Epithelial cell of proximal tubule (primary cell): Measurements from ENCODE around the gene CRYL1. TPM values are rescaled to one million over a fixed set of nuclear protein-coding genes. Genes with fewer than 3 reads are reported as not detected.

Source experiments
- DNase-seq: peaks from one replicate; pipeline ENCODE4 v3.0.0-alpha.2; 2011; ENCODE audit warnings: low read depth
- H3K4me3 ChIP-seq: 2 replicates; pipeline ENCODE4 v1.5.1; 2011; ENCODE audit warnings: low read depth, mild to moderate bottlenecking, low read length
- CTCF ChIP-seq: conservative IDR thresholded peaks from 2 replicates; pipeline ENCODE4 v1.5.1; 2012; ENCODE audit warnings: low read depth, mild to moderate bottlenecking, low read length
- total RNA-seq: library from RNA; depleted of rRNA; stranded (reverse); fragments of >200 nt; gene quantifications from 2 replicates; pipeline ENCODE4 v1.2.3, GENCODE V29; 2015

Gene CRYL1
- total RNA-seq, 1 donor from 2014 or later, result 41.3 TPM

DNA sequence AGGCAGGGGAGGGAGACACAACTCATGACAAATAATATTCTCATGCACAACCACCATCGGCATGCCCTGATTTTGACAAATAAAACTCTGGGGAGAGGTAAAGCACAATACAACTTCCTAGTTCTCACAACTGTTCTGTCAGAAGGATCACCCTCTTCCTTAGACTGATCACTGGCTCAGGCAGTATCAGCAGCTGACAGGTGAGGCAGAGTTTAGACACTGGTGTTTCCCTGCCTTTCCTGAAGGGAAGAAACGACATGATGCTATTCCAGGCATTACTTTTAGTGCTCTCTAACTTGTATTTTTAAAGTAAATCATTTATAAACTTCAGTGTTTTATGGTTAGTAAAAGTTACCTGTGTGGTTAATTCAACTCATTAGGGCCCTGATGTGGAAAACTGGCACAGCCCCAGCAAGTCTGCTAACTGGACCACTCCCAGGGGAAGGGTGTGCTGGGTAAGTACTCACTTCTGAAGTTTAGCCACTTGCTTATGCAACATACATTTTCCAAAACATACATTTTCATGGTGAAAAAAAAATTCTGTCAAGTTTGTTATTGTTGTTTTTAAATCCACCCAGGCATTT lies 82.8 kb downstream of the CRYL1 start:
- no peak for TF ChIP-seq CTCF
- H3K4me3 ChIP-seq, result no peak overlapping the region
- DNase-seq, result no peak

DNA sequence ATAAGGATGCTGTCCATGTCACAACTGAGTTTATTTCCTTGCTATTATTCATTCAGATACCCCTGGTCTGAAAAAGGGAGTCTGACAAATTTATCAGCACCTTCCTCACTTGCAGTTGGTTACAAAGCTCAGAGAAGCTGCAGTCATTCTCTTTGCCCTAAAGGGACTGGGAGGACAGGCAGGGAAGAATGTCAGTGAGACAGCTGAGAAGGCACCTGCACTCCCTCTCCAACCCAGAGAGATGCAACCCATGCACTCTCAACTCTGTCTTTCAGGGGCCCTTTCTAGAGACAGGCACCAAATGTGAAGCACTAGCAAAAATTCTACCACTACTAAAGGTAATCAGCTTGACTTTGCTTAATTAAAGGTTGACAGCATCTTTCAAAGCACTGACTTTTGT lies 83.3 kb downstream of the CRYL1 start:
- no peak for TF ChIP-seq CTCF
- no peak for DNase-seq
- no peak overlapping the region for H3K4me3 ChIP-seq

GRCh38 chr13:20441879-20442278 lies 83.8 kb downstream of the CRYL1 start:
- no peak for TF ChIP-seq CTCF
- DNase-seq, result no peak
- H3K4me3 ChIP-seq, result no peak overlapping the region

- DNase-seq, result no peak
- H3K4me3 ChIP-seq, result no peak overlapping the region
- TF ChIP-seq CTCF, result no peak
Observed at GRCh38 chr13:20441056-20441455, 84.6 kb downstream of the CRYL1 start.

DNA sequence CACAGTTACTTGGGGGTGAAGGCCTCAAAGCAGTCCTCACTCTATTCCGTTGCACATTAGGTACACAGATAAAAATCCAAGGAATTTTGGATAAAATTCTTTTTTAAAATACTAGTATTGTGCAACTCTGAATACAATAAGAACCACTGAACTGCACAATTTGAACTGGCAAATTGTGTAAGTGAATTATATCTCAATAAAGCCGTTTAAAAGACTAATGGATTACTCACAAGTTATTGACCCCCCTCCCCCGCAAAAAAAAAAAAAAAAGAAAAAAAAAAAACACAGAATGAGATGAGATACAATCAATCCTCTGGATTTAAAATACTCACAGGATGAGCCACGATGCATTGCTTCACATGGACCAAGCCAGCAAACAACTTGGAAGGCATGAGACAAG lies 86.4 kb downstream of the CRYL1 start:
- no peak for TF ChIP-seq CTCF
- H3K4me3 ChIP-seq, result no peak overlapping the region
- no peak for DNase-seq

DNA sequence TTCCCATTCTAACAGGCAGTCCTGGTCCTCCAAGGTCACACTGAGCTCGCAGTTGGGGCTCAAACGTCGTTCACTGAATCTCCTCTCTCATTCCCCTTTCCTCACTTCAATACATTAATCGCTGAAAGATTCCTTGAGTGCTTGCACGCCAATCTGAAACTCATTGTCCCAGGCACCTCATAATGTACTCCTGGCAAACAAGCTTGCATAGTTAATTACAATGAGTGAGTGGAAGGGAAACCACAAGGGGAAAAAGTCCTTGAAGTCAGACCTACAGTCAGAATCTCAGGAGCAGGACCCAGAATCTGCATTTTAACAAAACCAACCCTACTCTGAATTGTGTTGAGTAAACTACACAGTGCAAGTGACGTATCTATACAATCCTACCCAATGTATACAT lies 86.9 kb downstream of the CRYL1 start:
- TF ChIP-seq CTCF, result no peak
- no peak overlapping the region for H3K4me3 ChIP-seq
- DNase-seq, result no peak

DNA sequence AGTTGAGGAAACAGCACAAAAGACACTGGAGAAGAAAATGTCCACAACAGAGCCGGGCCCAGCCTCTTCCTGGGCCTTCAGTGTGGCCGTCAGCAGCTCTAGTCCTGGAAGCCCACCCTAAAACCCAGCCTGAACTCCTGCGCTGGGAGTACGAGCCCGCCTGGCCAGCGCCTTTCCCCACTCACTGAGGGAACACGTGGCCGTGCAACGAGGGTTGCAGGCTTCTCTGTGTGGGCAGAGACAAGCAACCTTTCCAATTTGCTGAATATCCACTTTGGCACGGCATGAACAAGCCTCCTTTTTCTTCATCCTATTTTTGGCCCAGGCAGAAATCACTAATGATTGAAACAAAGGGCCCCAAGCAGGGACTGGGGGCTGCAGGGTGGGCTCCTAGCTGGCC lies 89.2 kb downstream of the CRYL1 start:
- no peak for DNase-seq
- no peak for TF ChIP-seq CTCF
- H3K4me3 ChIP-seq, result no peak overlapping the region
